ENCODE measurements around the gene CEP41.

Gene CEP41

GRCh38 chr7:130366564-130366963 is 74.3 kb downstream of the CEP41 start:
- no peak for DNase-seq

DNA sequence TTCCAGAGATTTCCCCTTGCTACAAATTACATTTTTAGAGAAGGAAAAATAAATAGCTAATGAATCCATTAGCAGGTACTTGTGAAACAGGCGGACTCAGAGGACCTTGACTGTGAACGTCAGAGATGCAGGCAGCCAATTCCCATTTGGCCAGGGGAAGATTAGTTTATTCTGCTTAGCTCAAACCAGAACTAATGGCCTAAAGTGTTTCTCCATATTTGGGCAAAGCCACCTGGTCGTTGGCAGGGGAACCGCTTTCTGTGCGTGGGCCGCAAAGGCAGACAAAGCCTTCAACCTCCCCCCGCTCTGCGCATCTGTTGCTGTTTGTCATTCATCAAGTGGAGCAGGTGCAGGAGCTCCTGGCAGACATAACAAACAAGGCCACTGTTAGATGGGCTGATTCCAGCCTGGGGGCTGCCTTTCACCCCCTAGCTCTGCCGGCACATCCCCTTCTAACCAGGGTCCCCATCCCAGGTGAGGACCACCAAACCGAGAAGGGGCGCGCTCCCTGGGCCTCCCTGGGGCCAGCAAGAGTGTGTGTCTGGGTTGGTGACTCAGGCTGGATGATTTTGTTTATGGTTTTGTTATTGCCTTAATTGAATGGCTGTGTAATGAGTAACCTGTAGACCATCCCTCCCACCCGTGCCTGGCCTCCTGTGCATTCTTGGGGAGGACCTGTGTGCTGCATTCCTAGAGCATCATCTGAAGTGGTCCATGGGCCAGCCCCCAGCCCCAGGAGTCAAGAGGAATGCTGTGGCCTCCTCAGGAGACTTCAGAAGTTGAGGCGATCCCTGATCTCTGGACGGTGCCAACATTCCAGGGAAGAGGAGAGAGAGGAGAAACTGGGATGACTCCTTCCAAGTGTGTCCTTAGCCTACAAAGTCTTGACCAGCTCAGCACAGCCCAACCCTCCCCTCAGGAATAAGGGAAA is 75.0 kb downstream of the CEP41 start:
- no peak for DNase-seq

GRCh38 chr7:130365088-130365487 is 75.7 kb downstream of the CEP41 start:
- no peak for DNase-seq

DNA sequence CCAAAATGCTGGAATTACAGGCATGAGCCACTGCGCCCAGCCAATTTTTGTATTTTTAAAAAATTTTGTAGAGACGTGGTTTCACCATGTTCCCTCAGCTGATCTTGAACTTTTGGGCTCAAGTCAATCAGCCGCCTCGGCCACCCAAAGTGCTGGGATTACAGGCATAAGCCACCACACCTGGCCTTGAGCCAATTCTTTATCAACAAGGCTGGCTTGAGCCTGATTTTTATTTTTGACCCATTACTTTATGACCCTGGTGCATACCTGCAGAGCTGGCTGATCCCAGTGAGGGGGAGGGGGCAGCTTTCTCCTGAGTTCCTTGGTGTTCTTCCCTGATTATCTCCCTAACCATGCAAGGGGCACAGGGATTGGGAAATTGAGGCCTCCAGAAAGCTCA is 76.4 kb downstream of the CEP41 start:
- DNase-seq, result no peak

DNA sequence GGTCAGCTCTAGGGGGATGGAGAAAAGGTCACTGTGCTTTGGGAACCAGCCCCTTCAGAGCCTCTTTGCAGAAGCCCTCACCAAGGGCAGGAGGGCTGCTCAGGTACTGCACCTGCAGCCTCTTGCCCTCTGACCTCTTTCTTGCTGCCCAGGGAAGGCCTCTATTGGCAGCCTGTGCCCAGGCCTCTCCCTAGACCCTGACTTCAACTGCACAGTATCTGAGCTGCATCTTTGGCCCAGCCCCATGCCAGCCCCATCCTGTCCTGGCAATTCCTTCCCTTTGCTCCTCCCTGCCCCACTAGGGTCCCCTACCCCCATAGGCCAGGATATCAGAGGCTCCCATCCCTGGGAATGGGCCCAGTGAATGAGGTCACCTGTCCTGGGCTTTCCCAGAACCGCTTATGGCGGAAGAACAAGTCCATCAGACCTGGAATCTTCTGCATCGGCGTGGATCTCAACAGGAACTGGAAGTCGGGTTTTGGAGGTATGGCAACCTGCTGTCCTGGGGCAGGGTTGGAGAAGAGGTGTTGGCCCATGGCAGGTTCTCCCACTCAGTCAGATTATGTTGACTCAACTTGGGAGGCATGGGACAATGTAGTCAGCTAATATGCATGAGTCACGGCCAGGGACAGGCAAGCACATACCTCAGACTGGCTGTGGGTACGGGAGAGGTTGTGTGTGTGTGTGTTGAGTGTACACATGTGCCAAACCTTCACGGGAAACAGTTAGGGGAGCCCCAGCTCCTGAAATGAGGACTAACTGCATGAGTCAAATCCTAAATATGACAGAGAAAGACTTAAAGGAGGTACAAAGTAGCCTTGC is 77.6 kb downstream of the CEP41 start:
- DNase-seq, result no peak

DNA sequence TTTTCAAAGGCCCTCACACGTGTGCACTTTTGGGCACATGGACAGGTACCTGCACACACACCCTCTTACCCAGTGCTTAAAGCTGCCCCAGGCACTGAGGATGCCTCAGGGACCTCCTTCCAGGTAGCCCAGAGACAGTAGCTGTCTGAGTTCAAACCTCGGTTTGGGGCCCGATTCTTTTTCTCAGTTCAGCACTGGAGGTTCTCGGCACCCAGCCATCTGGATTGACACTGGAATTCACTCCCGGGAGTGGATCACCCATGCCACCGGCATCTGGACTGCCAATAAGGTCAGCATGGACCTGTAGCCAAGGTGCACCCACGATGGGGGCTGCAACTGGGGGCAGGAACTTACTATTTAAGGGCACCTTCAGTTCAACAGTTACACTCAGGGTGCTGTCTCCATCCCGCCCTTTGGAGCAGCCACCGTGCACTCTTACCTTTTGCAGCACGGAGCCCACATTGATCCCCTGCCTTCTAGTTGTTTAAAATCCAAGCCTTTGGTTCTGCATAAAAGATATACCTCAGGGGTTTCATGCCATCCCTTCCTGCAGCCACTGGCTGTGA is 78.5 kb downstream of the CEP41 start:
- no peak for DNase-seq

- DNase-seq, result no peak
Observed at GRCh38 chr7:130361681-130362080, 79.1 kb downstream of the CEP41 start.

DNA sequence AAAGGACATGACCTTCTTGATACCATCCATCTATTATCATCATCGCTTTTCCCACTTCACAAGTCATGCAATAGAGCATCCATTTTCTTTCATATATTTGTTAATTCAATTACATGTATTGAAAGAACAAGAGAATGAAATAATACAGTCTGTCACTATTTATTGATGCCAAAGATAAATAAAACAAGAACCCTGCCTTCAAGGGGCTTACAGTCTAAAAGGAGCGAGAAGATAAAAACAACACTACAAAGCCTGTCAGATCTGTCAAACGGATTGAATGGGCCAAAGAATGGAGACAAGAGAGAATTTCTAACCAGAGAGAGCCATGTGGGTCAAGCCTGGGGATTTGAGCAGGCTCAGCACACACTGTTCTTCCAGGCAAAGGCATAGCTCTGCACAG is 80.3 kb downstream of the CEP41 start:
- DNase-seq, result no peak

DNA sequence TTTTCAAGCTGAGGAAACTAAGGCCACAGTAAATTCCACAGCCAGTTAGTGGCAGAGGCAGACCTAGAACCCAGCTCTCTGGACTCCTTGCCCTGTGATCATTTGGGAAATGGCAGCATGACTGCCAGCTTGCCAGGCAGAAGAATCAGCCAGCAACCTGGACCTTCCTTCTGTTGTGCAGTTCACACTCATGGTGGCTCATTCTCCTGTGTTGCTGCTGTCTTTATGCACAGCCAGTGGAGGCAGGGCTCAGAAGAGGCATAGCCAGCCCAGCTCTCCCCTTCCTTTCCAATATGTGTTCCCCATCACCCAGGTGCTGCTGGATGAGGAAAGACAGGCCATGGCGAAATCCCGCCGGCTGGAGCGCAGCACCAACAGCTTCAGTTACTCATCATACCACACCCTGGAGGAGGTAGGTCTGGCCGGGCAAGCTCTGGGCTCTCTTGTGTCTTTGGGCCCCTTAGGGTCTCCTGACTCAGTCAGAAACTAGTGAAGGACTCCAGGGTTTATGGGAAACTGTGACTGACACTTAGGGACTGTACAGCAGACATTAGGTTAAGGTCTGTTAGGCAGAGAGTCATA is 81.4 kb downstream of the CEP41 start:
- no peak for DNase-seq

DNA sequence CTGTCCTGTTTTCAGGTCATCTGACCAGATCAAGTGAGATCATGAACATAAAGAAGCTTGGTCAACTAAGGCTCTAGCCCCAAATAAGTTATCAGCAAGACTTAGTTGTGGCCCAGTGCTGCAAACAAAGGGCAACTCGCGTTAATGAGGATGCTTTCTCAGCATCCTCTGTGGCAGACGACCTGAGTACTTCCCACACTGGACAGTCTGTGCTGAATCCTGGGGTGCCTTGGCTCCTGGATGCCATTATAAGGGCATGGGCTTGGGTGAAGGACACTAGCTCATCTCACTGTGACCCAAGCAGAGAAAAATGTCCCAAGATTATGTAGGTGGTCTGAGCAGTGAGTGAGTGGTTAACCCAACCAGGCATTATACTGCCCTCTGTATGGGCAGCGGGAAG is 82.3 kb downstream of the CEP41 start:
- no peak for DNase-seq

GRCh38 chr7:130356876-130357611 is 83.8 kb downstream of the CEP41 start:
- no peak for DNase-seq

GRCh38 chr7:130356121-130356875 is 84.5 kb downstream of the CEP41 start:
- no peak for DNase-seq

- no peak for DNase-seq
Observed at GRCh38 chr7:130353196-130353595, 87.6 kb downstream of the CEP41 start.

GRCh38 chr7:130352194-130353074 is 88.4 kb downstream of the CEP41 start:
- DNase-seq, result no peak

DNA sequence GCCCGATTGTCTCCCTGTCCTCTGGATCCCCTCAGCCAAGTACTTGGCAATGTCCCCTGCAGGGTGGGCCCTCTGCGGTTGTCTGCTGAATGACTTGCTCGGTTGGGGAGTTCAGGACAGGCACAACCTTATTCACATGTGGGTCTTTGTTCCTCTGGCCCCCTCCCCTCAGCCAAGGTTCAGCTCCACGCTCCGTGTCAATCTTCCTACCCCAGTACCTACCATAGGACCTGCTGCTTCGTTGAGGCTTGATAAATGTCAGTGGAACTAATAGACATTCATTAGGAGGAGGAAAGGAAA is 89.1 kb downstream of the CEP41 start:
- no peak for DNase-seq

- DNase-seq, result no peak
Observed at GRCh38 chr7:130350945-130351790, 89.6 kb downstream of the CEP41 start.

- DNase-seq, result no peak
Observed at GRCh38 chr7:130349911-130350782, 90.7 kb downstream of the CEP41 start.

DNA sequence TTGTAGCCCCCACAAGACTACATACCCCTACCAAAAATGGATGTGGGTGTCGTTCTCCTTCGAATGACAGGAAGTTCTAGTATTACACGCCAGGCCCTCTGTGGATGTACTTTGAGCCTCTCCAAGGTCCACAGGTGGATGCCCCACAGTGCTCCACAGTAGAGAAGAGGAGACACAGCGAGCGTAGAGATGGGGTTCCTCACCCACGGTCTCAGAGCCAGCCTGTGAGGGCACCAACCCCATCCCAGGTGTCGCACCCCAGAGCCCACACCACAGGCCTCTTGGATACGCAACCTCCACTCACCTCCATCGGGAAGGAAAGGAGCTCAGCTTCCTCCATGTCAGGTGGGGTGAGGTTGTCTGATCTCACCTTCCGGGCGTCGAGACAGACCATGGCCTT is 93.9 kb downstream of the CEP41 start:
- DNase-seq, result no peak
